ENCODE results near the gene MAGI1. TPM values are rescaled to one million over a fixed set of nuclear protein-coding genes. Genes with fewer than 3 reads are reported as not detected.
A peak's percentile ranks its signal among the peaks of the same experiment; 100 is the strongest.

Gene MAGI1
- total RNA-seq, 1 donor from 2014 or later: not detected

DNA sequence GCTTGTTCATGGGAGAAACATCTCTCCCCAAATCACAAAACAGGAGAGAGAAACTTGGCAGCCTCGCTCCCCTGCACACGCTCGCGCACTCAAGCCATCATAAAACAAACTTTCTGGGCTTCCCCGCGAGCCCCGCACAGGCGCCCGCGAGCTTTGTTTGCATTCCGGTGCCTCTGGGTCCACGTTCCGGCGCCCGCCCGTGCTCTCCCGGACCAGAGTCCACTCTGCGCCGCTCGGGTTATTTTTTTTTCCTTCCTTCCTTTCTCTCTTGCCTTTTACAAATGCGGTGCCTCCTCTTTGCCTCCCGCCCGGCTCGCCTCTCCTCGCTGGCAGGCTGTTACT lies 363 bp downstream of the MAGI1 start:
- Mint-ChIP-seq H3K4me1 (peaks cover 18% of the 10 kb centered on the region), H3K36me3 (ENCODE audit: low read depth) (no peaks in the 10 kb centered on the region), H3K4me3 (peak overlapping the region; percentile 75), H3K9me3 (peaks cover 3% of the 10 kb centered on the region), H3K27ac (no peak overlapping the region), H3K27me3 (peaks cover 40% of the 10 kb centered on the region)
- ChIA-PET POLR2A (no interaction called here), CTCF (no interaction called here)
- DNase-seq (no peak), ATAC-seq (ENCODE audit: low read depth) (no peak)
- no peak for TF ChIP-seq CTCF (IDR thresholded peaks at IDR 0.05)
- intact Hi-C loops (cut with micrococcal nuclease): no loop called here

- Mint-ChIP-seq H3K27me3 (peaks cover 39% of the 10 kb centered on the region), H3K27ac (no peak overlapping the region), H3K4me3 (peak overlapping the region; percentile 75), H3K36me3 (ENCODE audit: low read depth) (no peaks in the 10 kb centered on the region), H3K4me1 (peaks cover 18% of the 10 kb centered on the region), H3K9me3 (peaks cover 3% of the 10 kb centered on the region)
- DNase-seq: no peak
- no peak for TF ChIP-seq CTCF (IDR thresholded peaks at IDR 0.05)
- ChIA-PET CTCF (no interaction called here), POLR2A (no interaction called here)
- ATAC-seq (ENCODE audit: low read depth): no peak
- intact Hi-C loops (cut with micrococcal nuclease): no loop called here
These were observed 740 bp downstream of the MAGI1 start for GRCh38 chr3:66037986-66038369.

DNA sequence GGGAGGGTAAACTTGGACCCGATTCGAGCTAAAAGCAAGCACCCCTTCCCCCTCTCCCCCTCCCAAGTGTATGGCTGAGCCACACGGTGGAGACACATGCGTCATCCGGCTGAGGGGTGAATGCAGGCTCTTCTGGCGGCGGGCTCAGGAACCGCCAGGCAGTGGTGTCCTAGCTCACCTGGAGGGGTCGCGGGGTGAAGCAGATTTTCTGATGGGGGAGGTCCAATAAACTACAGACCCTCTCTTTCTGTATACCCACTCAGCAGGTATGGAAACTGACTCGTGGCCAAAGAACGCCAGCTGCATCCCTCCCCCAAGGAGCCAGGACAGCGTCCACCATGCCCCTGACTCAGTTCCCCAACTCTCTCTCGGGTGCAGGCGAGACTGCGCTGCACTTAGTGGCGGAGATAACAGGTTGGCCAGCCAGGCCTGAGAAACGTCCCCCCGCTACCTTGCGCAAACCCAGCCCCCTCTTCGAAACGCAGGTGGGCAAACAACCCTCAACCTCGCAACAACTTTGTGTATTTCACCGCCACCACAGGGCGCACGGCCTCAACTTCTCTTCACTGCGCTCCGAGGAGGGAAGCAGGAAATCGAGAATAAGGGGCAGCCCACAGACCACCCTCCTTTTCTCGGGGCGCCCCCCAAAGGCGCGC lies 1.3 kb downstream of the MAGI1 start:
- ATAC-seq (ENCODE audit: low read depth) (no peak), DNase-seq (no peak)
- Mint-ChIP-seq H3K36me3 (ENCODE audit: low read depth) (no peaks in the 10 kb centered on the region), H3K9me3 (peaks cover 3% of the 10 kb centered on the region), H3K27me3 (peaks cover 39% of the 10 kb centered on the region), H3K27ac (no peak overlapping the region), H3K4me3 (no peak overlapping the region), H3K4me1 (peaks cover 18% of the 10 kb centered on the region)
- ChIA-PET CTCF (no interaction called here), POLR2A (no interaction called here)
- intact Hi-C loops (cut with micrococcal nuclease): no loop called here
- no peak for TF ChIP-seq CTCF (IDR thresholded peaks at IDR 0.05)

DNA sequence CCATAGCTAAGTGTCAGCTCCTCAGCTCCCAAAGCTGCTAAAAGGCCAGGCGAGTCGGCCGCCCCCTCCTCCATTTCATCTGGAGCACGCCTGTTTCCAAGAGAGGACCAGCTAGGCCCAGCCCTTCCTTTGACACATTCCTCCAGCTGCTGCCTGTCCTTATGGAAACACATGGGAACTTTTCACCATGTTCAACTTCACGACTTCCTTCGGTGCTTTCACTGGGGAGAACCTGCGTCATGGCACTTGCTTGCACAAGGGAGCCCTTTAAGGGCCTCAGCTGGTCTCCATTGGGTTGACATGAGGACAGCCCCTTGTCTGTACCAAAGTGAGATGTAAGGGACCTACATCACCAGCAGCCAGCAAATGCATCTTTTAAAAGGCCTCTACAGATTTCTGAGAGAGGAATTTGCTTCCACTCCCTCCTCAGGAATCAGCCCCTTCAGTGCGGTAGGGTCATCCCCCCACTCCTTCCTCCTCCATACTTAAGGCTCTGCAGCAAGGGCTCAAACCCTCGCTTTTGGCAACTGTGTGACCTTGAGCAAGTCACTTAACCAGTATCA lies 2.1 kb downstream of the MAGI1 start:
- CTCF ChIA-PET: no interaction called here
- no peak for TF ChIP-seq CTCF (IDR thresholded peaks at IDR 0.05)
- POLR2A ChIA-PET: no interaction called here
- Mint-ChIP-seq H3K27ac (no peak overlapping the region), H3K27me3 (peaks cover 35% of the 10 kb centered on the region), H3K4me1 (peaks cover 18% of the 10 kb centered on the region), H3K36me3 (ENCODE audit: low read depth) (no peaks in the 10 kb centered on the region), H3K9me3 (peaks cover 3% of the 10 kb centered on the region), H3K4me3 (no peak overlapping the region)
- DNase-seq: no peak
- intact Hi-C loops (cut with micrococcal nuclease): no loop called here
- no peak for ATAC-seq (ENCODE audit: low read depth)

DNA sequence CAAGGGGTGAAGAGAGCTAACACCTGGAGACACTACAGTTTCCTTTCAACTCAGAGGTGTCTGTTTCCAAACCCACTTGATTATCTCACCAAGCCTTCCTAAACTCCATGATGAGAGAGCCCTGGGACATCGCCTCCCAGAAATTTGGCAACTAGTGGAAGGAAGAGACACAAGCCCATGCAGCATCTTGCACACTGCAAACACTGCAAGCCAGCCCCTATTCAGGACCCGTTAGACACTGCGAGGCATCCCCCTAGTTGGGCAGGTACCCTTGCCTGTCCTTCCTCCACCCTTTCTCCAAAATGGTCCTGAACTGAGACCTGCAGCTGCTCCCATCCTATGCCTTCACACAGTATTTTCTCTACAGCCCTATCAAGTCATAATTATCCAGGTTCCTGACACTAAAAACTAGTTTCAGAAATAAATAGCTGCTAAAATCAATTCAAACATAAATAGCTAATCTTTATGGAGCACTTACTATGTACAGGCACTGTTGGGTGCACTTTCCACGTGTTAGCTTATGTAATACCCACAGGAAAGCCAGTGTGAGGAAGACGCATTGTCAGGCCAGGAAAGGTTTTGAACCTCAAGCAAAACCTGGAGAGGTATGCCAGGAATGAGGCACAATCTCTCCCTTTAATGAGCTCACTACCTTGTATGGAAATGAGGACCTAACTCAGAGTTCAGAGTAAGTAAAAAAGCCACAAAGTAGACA lies 2.8 kb downstream of the MAGI1 start:
- Mint-ChIP-seq H3K27me3 (peaks cover 34% of the 10 kb centered on the region), H3K36me3 (ENCODE audit: low read depth) (no peaks in the 10 kb centered on the region), H3K9me3 (peaks cover 3% of the 10 kb centered on the region), H3K27ac (no peak overlapping the region), H3K4me1 (peaks cover 18% of the 10 kb centered on the region), H3K4me3 (no peak overlapping the region)
- CTCF ChIA-PET: no interaction called here
- no peak for DNase-seq
- ATAC-seq (ENCODE audit: low read depth): no peak
- POLR2A ChIA-PET: no interaction called here
- TF ChIP-seq CTCF (IDR thresholded peaks at IDR 0.05): no peak
- intact Hi-C loops (cut with micrococcal nuclease): no loop called here

All from activated B cell treated with CpG ODN at 0.5 μM for 24 hours (primary cell).